GM12878 (cell line): ENCODE measurements around the gene C17orf107. TPM values are rescaled to one million over a fixed set of nuclear protein-coding genes. Genes with fewer than 3 reads are reported as not detected.

Experiments
- ATAC-seq: fragments of 200-7000 bp; cut with Tn5 transposase; 3 replicates; pipeline ENCODE4 v1.9.1; 2020; ENCODE audit warnings: mild to moderate bottlenecking, moderate library complexity
- BruUV-seq: library from RNA; stranded (reverse); fragments of 400-500 nt; replicated peaks from 2 replicates; lab custom pipeline; 2021; lab: Mats Ljungman, UMichigan
- CTCF ChIA-PET: fragments of 300-600 bp; sonication (Branson Sonifier 250); formaldehyde crosslinking; extraction: SDS; loops from one replicate; lab custom pipeline; 2021; ENCODE audit warnings: inconsistent platforms; lab: Yijun Ruan, JAX
- POLR2A ChIA-PET: fragments of 350-600 bp; formaldehyde crosslinking; extraction: SDS; loops from one replicate; lab custom pipeline; 2021; ENCODE audit warnings: inconsistent platforms; lab: Charles Lee
- RAD21 ChIA-PET: fragments of 300-600 bp; sonication (Branson Sonifier 250); formaldehyde crosslinking; loops from one replicate; lab custom pipeline; 2023; ENCODE audit warnings: antibody characterized with exemption; ENCODE audit not compliant: unreplicated experiment; lab: Charles Lee
- SMC1A ChIA-PET: fragments of 300-600 bp; sonication (Branson Sonifier 250); formaldehyde crosslinking; loops from one replicate; lab custom pipeline; 2023; ENCODE audit not compliant: unreplicated experiment, uncharacterized antibody; lab: Charles Lee
- DNase-seq: peaks from one replicate; pipeline ENCODE4 v3.0.0-alpha.2; 2011; ENCODE audit warnings: low read depth, low spot score
- FAIRE-seq: peaks from 3 replicates; lab custom pipeline; 2011; peaks lifted over from hg19 to GRCh38; lab: Jason Lieb, UNC
- H2AFZ ChIP-seq: 2 replicates; pipeline ENCODE4 v1.6.0; 2011; ENCODE audit warnings: low read depth, low read length, control low read depth; ENCODE audit not compliant: control insufficient read depth
- H3K27ac ChIP-seq: 2 replicates; pipeline ENCODE4 v1.5.1; 2011; ENCODE audit warnings: control low read depth; ENCODE audit not compliant: control insufficient read depth, insufficient read depth
- H3K27me3 ChIP-seq, 2 experiments: replicated peaks in 1 of 2; 2 replicates each; pipeline versions ENCODE4 v1.6.0 to v1.6.1; 2011; ENCODE audit warnings: low read length in 1 of 2; ENCODE audit not compliant: control insufficient read depth in 2 of 2, insufficient read depth in 2 of 2
- H3K36me3 ChIP-seq, 2 experiments: 2 replicates each; pipeline ENCODE4 v1.5.1; 2011; ENCODE audit warnings: low read length in 1 of 2; ENCODE audit not compliant: control insufficient read depth in 2 of 2, insufficient read depth in 2 of 2
- H3K4me1 ChIP-seq: 2 replicates; pipeline ENCODE4 v1.6.1; 2011; ENCODE audit warnings: mild to moderate bottlenecking, low read length, moderate library complexity, mixed read lengths; ENCODE audit not compliant: control insufficient read depth, insufficient read depth
- H3K4me2 ChIP-seq: 2 replicates; pipeline ENCODE4 v1.6.0; 2011; ENCODE audit warnings: control low read depth; ENCODE audit not compliant: control insufficient read depth, insufficient read depth
- H3K4me3 ChIP-seq: fragments of 200-600 bp; sonication (generic); 2 replicates; pipeline ENCODE4 v1.5.1; 2016
- H3K79me2 ChIP-seq: 2 replicates; pipeline ENCODE4 v1.6.0; 2011; ENCODE audit warnings: low read length; ENCODE audit not compliant: control insufficient read depth, insufficient read depth
- H3K9ac ChIP-seq: 2 replicates; pipeline ENCODE4 v1.8.0; 2011; ENCODE audit warnings: low read length, control low read depth, mixed read lengths; ENCODE audit not compliant: control insufficient read depth, insufficient read depth
- H3K9me3 ChIP-seq: replicated peaks from 3 replicates; pipeline ENCODE4 v1.5.1; 2011; ENCODE audit warnings: mild to moderate bottlenecking, low read length; ENCODE audit not compliant: control insufficient read depth, insufficient read depth
- H4K20me1 ChIP-seq: 2 replicates; pipeline ENCODE4 v1.6.0; 2011; ENCODE audit not compliant: control insufficient read depth, insufficient read depth
- ATF7 ChIP-seq: fragments of 450-650 bp; IDR thresholded peaks from 2 replicates; pipeline ENCODE4 v1.6.1; 2016; ENCODE audit warnings: low read depth, mild to moderate bottlenecking
- CHD4 ChIP-seq: fragments of 200-600 bp; sonication (generic); IDR thresholded peaks from 2 replicates; pipeline ENCODE4 v1.6.1; 2016; ENCODE audit warnings: mild to moderate bottlenecking
- DPF2 ChIP-seq: fragments of 450-650 bp; IDR thresholded peaks from 2 replicates; pipeline ENCODE4 v1.6.1; 2017; ENCODE audit warnings: mild to moderate bottlenecking
- EGR1 ChIP-seq, 2 experiments: IDR thresholded peaks; 1 replicate in 1 of 2; 2 replicates in 1 of 2; pipeline ENCODE4 v1.6.1; 2011 to 2012; ENCODE audit warnings: low read depth in 2 of 2, low read length in 2 of 2, borderline replicate concordance in 1 of 2, mild to moderate bottlenecking in 1 of 2, moderate library complexity in 1 of 2
- HDGF ChIP-seq: fragments of 450-650 bp; IDR thresholded peaks from 2 replicates; pipeline ENCODE4 v1.6.1; 2016; ENCODE audit warnings: antibody characterized with exemption
- MYB ChIP-seq: fragments of 150-350 bp; IDR thresholded peaks from 2 replicates; pipeline ENCODE4 v1.6.1; 2014; ENCODE audit warnings: mild to moderate bottlenecking, low read depth, low read length, borderline replicate concordance
- MYC ChIP-seq: IDR thresholded peaks from 2 replicates; pipeline ENCODE4 v1.6.1; 2011; ENCODE audit warnings: mild to moderate bottlenecking, low read length, moderate library complexity, inconsistent platforms; ENCODE audit not compliant: insufficient read depth, insufficient replicate concordance, insufficient read length, severe bottlenecking
- NBN ChIP-seq: fragments of 450-650 bp; IDR thresholded peaks from 2 replicates; pipeline ENCODE4 v1.6.1; 2016
- NFYA ChIP-seq: IDR thresholded peaks from 2 replicates; pipeline ENCODE4 v1.6.1; 2011; ENCODE audit warnings: low read depth, mild to moderate bottlenecking, low read length, improper control_type of control experiment, borderline replicate concordance
- PAX5 ChIP-seq: IDR thresholded peaks from 2 replicates; pipeline ENCODE4 v1.6.1; 2011; ENCODE audit warnings: low read depth, low read length, borderline replicate concordance
- POLR2A ChIP-seq: IDR thresholded peaks from 2 replicates; pipeline ENCODE4 v1.6.1; 2011; ENCODE audit warnings: low read depth, mild to moderate bottlenecking, low read length
- SP1 ChIP-seq: IDR thresholded peaks from one replicate; pipeline ENCODE4 v1.6.1; 2011; ENCODE audit warnings: low read depth, low read length
- ZBTB11 ChIP-seq: fragments of 450-650 bp; formaldehyde crosslinking; IDR thresholded peaks from 2 replicates; pipeline ENCODE4 v1.5.0; 2022; ENCODE audit warnings: mild to moderate bottlenecking, missing genetic modification characterization
- ZNF207 ChIP-seq: fragments of 450-650 bp; IDR thresholded peaks from 2 replicates; pipeline ENCODE4 v1.6.1; 2014; ENCODE audit warnings: antibody characterized with exemption, mild to moderate bottlenecking, borderline replicate concordance
- ZNF24 ChIP-seq: fragments of 450-650 bp; IDR thresholded peaks from 2 replicates; pipeline ENCODE4 v1.6.1; 2017; ENCODE audit warnings: antibody characterized with exemption, mild to moderate bottlenecking
- ZNF274 ChIP-seq: IDR thresholded peaks from one replicate; pipeline ENCODE4 v1.8.0; 2011; ENCODE audit not compliant: insufficient read length, insufficient read depth
- WGBS: methylation state at CpG from one replicate; pipeline ENCODE4 v1.1.6; 2016; ENCODE audit warnings: low lambda C conversion rate; ENCODE audit not compliant: insufficient replicate concordance, insufficient coverage; ENCODE audit errors: missing lambda C conversion rate; 5-methylcytosine and 5-hydroxymethylcytosine counted together
- in situ Hi-C: fragments of 300-500 bp; cut with MboI; formaldehyde crosslinking; loops from 9 replicates; pipeline ENCODE4 v1.14.3; 2018; ENCODE audit warnings: mixed read lengths
- intact Hi-C: fragments of 100-400 bp; cut with micrococcal nuclease; formaldehyde crosslinking; loops from one replicate; pipeline ENCODE4 v1.14.2; 2022; ENCODE audit not compliant: unreplicated experiment
- polyA plus RNA-seq, 11 experiments: library from polyadenylated mRNA; depleted of rRNA in 4 of 11; unstranded in 6 of 11; stranded (reverse) in 5 of 11; fragments of >200 nt; fragmentation: Nextera tagmentation in 4 of 11; fragmentation: Illumina TruSeq in 1 of 11; extraction: Ambion mirVana in 4 of 11; extraction: Trizol in 1 of 11; gene quantifications; 1 replicate in 1 of 11; 2 replicates in 10 of 11; pipeline versions ENCODE4 v1.2.1 to v1.2.3, GENCODE V29; 2011 to 2016; ENCODE audit warnings: inconsistent platforms in 2 of 11, missing spikeins in 2 of 11, low read depth in 1 of 11
- total RNA-seq, 4 experiments: library from RNA; depleted of rRNA in 3 of 4; stranded (reverse); fragments of >200 nt in 3 of 4; fragmentation: Illumina TruSeq in 1 of 4; extraction: Trizol in 1 of 4; gene quantifications; 2 replicates each; pipeline versions ENCODE4 v1.2.1 to v1.2.3, GENCODE V29; 2013 to 2021
- TF ChIP-seq, protein P1 (sequence below): IDR thresholded peaks from 2 replicates; pipeline ENCODE4 v1.6.1; 2011; ENCODE audit warnings: mild to moderate bottlenecking, low read depth, low read length, moderate library complexity; ENCODE audit not compliant: insufficient replicate concordance
- TF ChIP-seq, protein P2 (sequence below): IDR thresholded peaks from 2 replicates; pipeline ENCODE4 v1.6.1; 2012; ENCODE audit warnings: low read depth, low read length, improper control_type of control experiment
- TF ChIP-seq, protein P3 (sequence below): IDR thresholded peaks from 2 replicates; pipeline ENCODE4 v1.6.1; 2011; ENCODE audit warnings: borderline replicate concordance, low read depth, mild to moderate bottlenecking, moderate library complexity, low read length; ENCODE audit not compliant: insufficient read depth, poor library complexity, severe bottlenecking

The C17orf107 gene
- total and polyA plus RNA-seq, 10 of the 15 experiments (the other 5 are each of a cell fraction or from before 2014, with no cell fraction given): 0.05 to 0.46 (median 0.11) TPM; not detected in 3

DNA sequence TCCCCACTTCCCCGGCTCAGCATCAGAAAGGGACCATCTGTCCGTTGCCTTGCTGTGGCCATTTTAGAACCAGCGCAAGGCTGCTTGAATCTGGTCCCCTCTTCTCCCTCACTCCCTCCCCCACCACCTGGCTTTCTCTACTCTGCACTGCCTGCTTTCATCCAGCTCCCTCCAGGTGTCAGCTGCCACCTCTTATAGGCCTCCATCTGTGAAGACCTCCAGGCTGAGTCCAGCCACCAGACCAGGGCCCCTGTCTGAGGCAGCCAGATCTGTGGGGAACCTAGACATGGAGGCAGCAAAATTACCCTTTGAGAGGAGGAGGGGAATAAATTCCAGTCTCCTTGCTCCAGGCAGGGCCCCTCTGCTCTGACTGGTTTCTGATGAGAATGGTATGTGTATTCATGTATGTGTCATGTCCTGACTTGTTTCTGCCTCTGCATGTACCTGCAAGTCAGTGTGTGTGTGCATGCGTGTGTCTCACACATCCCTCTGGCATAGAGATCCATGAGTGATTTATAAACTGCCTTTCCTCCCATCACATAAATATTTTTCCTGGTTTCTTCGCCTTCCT, 45.1 kb upstream of the C17orf107 start:
- Histone ChIP-seq H3K9me3 (no peaks in the 10 kb centered on the region), H3K4me2 (no peak overlapping the region), H3K4me1 (no peaks in the 10 kb centered on the region), H3K36me3 (peaks cover 1 to 3% of the 10 kb centered on the region in 2 experiments; a peak in 2 of 4 replicates), H3K27ac (no peak overlapping the region), H3K79me2 (no peaks in the 10 kb centered on the region; the same call in none of the 2 replicates), H3K27me3 (no peaks in the 10 kb centered on the region), H3K4me3 (no peak overlapping the region), H4K20me1 (peaks cover 2% of the 10 kb centered on the region; the same call in 1 of the 2 replicates), H2AFZ (no peak overlapping the region), H3K9ac (no peak overlapping the region)
- whole genome bisulfite sequencing: 97% methylated on average over 5 of the region's 5 CpGs
- intact Hi-C loops (no loop called here), in situ Hi-C loops (no loop called here)
- SMC1A ChIA-PET: no interaction called here
- DNase-seq (no peak), FAIRE-seq (no peak), ATAC-seq (no peak)
- POLR2A ChIA-PET: no interaction called here
- no TSS peak for BruUV-seq
- TF ChIP-seq ZNF274 (no peak), PAX5 (no peak), ZNF207 (no peak), DPF2 (no peak), SP1 (no peak), POLR2A (no peak), HDGF (no peak), NFYA (no peak), CHD4 (no peak), ZNF24 (no peak), MYC (no peak), NBN (no peak), ATF7 (no peak), MYB (no peak), EGR1 (IDR thresholded peaks at IDR 0.05; ENCODE audit: borderline replicate concordance in 1 of 2, low read depth in 2 of 2, low read length in 2 of 2) (no peak), ZBTB11 (CRISPR knock-in tag) (no peak)
- TF ChIP-seq, protein P1, sequence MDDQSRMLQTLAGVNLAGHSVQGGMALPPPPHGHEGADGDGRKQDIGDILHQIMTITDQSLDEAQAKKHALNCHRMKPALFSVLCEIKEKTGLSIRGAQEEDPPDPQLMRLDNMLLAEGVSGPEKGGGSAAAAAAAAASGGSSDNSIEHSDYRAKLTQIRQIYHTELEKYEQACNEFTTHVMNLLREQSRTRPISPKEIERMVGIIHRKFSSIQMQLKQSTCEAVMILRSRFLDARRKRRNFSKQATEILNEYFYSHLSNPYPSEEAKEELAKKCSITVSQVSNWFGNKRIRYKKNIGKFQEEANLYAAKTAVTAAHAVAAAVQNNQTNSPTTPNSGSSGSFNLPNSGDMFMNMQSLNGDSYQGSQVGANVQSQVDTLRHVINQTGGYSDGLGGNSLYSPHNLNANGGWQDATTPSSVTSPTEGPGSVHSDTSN: no peak
- TF ChIP-seq, protein P2, sequence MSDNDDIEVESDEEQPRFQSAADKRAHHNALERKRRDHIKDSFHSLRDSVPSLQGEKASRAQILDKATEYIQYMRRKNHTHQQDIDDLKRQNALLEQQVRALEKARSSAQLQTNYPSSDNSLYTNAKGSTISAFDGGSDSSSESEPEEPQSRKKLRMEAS: no peak
- TF ChIP-seq, protein P3, sequence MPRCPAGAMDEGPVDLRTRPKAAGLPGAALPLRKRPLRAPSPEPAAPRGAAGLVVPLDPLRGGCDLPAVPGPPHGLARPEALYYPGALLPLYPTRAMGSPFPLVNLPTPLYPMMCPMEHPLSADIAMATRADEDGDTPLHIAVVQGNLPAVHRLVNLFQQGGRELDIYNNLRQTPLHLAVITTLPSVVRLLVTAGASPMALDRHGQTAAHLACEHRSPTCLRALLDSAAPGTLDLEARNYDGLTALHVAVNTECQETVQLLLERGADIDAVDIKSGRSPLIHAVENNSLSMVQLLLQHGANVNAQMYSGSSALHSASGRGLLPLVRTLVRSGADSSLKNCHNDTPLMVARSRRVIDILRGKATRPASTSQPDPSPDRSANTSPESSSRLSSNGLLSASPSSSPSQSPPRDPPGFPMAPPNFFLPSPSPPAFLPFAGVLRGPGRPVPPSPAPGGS: no peak
- RAD21 ChIA-PET: no interaction called here
- CTCF ChIA-PET: interaction anchor here (0.6 kb wide), 1 partner anchor 24 kb away, joined by 3 read pairs; no protein-coding TSS in a partner anchor
